ENCODE measurements around the gene CHD6.

Gene CHD6

DNA sequence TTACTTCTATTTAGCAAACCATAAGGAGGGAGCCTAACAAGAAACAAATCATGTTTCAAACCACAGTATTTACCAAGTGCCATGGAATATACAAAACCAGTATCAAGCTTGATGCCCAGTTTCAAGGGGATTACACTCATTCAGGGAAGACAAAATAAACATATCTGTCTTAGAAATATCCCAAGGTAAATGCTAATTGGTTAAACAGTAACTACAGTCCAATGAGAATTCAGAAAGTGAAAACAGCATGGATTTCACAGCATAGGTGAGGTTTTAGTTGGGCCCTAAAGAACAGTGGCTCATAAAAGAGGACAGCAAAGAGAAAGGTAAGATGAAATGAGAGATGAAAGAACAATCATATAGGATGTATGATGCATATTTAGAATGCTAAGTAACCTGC is 110.3 kb downstream of the CHD6 start (continued):
- TF ChIP-seq, protein P1, sequence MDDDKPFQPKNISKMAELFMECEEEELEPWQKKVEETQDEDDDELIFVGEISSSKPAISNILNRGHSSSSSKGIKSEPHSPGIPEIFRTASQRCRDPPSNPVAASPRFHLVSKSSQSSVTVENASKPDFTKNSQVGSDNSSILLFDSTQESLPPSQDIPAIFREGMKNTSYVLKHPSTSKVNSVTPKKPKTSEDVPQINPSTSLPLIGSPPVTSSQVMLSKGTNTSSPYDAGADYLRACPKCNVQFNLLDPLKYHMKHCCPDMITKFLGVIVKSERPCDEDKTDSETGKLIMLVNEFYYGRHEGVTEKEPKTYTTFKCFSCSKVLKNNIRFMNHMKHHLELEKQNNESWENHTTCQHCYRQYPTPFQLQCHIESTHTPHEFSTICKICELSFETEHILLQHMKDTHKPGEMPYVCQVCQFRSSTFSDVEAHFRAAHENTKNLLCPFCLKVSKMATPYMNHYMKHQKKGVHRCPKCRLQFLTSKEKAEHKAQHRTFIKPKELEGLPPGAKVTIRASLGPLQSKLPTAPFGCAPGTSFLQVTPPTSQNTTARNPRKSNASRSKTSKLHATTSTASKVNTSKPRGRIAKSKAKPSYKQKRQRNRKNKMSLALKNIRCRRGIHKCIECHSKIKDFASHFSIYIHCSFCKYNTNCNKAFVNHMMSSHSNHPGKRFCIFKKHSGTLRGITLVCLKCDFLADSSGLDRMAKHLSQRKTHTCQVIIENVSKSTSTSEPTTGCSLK (tag by site-specific recombination; IDR thresholded peaks at IDR 0.05): no peak
- TF ChIP-seq REPIN1 (tag by site-specific recombination; IDR thresholded peaks at IDR 0.05; ENCODE audit: low read depth) (no peak), BCL11B (tag by site-specific recombination; IDR thresholded peaks at IDR 0.05; ENCODE audit: low read depth) (no peak)
- TF ChIP-seq, protein P2, sequence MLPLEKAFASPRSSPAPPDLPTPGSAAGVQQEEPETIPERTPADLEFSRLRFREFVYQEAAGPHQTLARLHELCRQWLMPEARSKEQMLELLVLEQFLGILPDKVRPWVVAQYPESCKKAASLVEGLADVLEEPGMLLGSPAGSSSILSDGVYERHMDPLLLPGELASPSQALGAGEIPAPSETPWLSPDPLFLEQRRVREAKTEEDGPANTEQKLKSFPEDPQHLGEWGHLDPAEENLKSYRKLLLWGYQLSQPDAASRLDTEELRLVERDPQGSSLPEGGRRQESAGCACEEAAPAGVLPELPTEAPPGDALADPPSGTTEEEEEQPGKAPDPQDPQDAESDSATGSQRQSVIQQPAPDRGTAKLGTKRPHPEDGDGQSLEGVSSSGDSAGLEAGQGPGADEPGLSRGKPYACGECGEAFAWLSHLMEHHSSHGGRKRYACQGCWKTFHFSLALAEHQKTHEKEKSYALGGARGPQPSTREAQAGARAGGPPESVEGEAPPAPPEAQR (tag by site-specific recombination; IDR thresholded peaks at IDR 0.05): no peak

DNA sequence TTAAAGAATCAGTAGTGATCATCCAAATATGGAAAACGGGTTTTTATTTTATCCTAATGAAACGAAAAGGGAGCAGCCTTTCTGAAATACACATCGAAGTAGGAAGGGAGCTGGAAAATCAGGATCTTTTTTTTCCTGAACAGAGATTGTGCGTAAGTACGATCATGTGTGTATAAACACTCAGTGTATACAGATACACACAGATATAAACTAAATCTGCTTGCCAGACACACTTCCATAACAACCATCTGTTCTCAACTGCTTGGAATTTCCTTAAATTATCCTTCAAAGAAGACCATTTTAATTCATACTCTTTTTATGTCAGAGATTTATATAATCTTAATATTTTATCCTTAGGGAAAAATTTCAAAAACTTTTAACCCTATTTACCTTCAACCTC is 110.7 kb downstream of the CHD6 start:
- Histone ChIP-seq H3K27ac (ENCODE audit: extremely low read depth, low read depth, low read length) (no peak overlapping the region), H3K36me3 (ENCODE audit: control insufficient read depth in 2 of 2, insufficient read depth in 1 of 2, low read length in 2 of 2) (peaks cover 0 to 35% of the 10 kb centered on the region in 2 experiments; a peak in 2 of 3 replicates), H3K4me1 (ENCODE audit: control insufficient read depth, insufficient read depth, low read length) (no peaks in the 10 kb centered on the region), H3K4me3 (ENCODE audit: low read depth, low read length) (no peak overlapping the region), H3K9me3 (ENCODE audit: control insufficient read depth, insufficient read depth, low read depth, low read length) (no peaks in the 10 kb centered on the region; the same call in 1 of the 2 replicates)
- CTCF ChIA-PET: no interaction called here
- POLR2A ChIA-PET: no interaction called here
- TF ChIP-seq HOXA7 (CRISPR knock-in tag; IDR thresholded peaks at IDR 0.05; ENCODE audit: borderline replicate concordance) (no peak), ZNF654 (tag by site-specific recombination; IDR thresholded peaks at IDR 0.05; ENCODE audit: low read depth) (no peak), ZNF521 (tag by site-specific recombination; IDR thresholded peaks at IDR 0.05) (no peak), ZNF561 (tag by site-specific recombination; IDR thresholded peaks at IDR 0.05; ENCODE audit: borderline replicate concordance) (no peak), ZNF837 (tag by site-specific recombination; IDR thresholded peaks at IDR 0.05) (no peak), ZFP3 (tag by site-specific recombination; IDR thresholded peaks at IDR 0.05; ENCODE audit: low read depth) (no peak), ZNF112 (tag by site-specific recombination; IDR thresholded peaks at IDR 0.05) (no peak), RBAK (tag by site-specific recombination; IDR thresholded peaks at IDR 0.05) (no peak), ZNF248 (tag by site-specific recombination; IDR thresholded peaks at IDR 0.05) (no peak), ZNF2 (tag by site-specific recombination; IDR thresholded peaks at IDR 0.05) (no peak), ZNF202 (tag by site-specific recombination; IDR thresholded peaks at IDR 0.05; ENCODE audit: borderline replicate concordance) (no peak)
- TF ChIP-seq, protein P3, sequence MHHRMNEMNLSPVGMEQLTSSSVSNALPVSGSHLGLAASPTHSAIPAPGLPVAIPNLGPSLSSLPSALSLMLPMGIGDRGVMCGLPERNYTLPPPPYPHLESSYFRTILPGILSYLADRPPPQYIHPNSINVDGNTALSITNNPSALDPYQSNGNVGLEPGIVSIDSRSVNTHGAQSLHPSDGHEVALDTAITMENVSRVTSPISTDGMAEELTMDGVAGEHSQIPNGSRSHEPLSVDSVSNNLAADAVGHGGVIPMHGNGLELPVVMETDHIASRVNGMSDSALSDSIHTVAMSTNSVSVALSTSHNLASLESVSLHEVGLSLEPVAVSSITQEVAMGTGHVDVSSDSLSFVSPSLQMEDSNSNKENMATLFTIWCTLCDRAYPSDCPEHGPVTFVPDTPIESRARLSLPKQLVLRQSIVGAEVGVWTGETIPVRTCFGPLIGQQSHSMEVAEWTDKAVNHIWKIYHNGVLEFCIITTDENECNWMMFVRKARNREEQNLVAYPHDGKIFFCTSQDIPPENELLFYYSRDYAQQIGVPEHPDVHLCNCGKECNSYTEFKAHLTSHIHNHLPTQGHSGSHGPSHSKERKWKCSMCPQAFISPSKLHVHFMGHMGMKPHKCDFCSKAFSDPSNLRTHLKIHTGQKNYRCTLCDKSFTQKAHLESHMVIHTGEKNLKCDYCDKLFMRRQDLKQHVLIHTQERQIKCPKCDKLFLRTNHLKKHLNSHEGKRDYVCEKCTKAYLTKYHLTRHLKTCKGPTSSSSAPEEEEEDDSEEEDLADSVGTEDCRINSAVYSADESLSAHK (tag by site-specific recombination; IDR thresholded peaks at IDR 0.05): no peak
- TF ChIP-seq, protein P4, sequence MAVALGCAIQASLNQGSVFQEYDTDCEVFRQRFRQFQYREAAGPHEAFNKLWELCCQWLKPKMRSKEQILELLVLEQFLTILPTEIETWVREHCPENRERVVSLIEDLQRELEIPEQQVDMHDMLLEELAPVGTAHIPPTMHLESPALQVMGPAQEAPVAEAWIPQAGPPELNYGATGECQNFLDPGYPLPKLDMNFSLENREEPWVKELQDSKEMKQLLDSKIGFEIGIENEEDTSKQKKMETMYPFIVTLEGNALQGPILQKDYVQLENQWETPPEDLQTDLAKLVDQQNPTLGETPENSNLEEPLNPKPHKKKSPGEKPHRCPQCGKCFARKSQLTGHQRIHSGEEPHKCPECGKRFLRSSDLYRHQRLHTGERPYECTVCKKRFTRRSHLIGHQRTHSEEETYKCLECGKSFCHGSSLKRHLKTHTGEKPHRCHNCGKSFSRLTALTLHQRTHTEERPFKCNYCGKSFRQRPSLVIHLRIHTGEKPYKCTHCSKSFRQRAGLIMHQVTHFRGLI (tag by site-specific recombination; IDR thresholded peaks at IDR 0.05): no peak
- TF ChIP-seq, protein P2 (tag by site-specific recombination; IDR thresholded peaks at IDR 0.05): no peak
- TF ChIP-seq, protein P5, sequence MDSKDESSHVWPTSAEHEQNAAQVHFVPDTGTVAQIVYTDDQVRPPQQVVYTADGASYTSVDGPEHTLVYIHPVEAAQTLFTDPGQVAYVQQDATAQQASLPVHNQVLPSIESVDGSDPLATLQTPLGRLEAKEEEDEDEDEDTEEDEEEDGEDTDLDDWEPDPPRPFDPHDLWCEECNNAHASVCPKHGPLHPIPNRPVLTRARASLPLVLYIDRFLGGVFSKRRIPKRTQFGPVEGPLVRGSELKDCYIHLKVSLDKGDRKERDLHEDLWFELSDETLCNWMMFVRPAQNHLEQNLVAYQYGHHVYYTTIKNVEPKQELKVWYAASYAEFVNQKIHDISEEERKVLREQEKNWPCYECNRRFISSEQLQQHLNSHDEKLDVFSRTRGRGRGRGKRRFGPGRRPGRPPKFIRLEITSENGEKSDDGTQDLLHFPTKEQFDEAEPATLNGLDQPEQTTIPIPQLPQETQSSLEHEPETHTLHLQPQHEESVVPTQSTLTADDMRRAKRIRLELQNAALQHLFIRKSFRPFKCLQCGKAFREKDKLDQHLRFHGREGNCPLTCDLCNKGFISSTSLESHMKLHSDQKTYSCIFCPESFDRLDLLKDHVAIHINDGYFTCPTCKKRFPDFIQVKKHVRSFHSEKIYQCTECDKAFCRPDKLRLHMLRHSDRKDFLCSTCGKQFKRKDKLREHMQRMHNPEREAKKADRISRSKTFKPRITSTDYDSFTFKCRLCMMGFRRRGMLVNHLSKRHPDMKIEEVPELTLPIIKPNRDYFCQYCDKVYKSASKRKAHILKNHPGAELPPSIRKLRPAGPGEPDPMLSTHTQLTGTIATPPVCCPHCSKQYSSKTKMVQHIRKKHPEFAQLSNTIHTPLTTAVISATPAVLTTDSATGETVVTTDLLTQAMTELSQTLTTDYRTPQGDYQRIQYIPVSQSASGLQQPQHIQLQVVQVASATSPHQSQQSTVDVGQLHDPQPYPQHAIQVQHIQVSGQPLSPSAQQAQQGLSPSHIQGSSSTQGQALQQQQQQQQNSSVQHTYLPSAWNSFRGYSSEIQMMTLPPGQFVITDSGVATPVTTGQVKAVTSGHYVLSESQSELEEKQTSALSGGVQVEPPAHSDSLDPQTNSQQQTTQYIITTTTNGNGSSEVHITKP (tag by site-specific recombination; IDR thresholded peaks at IDR 0.05): no peak
- TF ChIP-seq, protein P6, sequence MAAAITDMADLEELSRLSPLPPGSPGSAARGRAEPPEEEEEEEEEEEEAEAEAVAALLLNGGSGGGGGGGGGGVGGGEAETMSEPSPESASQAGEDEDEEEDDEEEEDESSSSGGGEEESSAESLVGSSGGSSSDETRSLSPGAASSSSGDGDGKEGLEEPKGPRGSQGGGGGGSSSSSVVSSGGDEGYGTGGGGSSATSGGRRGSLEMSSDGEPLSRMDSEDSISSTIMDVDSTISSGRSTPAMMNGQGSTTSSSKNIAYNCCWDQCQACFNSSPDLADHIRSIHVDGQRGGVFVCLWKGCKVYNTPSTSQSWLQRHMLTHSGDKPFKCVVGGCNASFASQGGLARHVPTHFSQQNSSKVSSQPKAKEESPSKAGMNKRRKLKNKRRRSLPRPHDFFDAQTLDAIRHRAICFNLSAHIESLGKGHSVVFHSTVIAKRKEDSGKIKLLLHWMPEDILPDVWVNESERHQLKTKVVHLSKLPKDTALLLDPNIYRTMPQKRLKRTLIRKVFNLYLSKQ (tag by site-specific recombination; IDR thresholded peaks at IDR 0.05; ENCODE audit: borderline replicate concordance): no peak
- TF ChIP-seq, protein P7, sequence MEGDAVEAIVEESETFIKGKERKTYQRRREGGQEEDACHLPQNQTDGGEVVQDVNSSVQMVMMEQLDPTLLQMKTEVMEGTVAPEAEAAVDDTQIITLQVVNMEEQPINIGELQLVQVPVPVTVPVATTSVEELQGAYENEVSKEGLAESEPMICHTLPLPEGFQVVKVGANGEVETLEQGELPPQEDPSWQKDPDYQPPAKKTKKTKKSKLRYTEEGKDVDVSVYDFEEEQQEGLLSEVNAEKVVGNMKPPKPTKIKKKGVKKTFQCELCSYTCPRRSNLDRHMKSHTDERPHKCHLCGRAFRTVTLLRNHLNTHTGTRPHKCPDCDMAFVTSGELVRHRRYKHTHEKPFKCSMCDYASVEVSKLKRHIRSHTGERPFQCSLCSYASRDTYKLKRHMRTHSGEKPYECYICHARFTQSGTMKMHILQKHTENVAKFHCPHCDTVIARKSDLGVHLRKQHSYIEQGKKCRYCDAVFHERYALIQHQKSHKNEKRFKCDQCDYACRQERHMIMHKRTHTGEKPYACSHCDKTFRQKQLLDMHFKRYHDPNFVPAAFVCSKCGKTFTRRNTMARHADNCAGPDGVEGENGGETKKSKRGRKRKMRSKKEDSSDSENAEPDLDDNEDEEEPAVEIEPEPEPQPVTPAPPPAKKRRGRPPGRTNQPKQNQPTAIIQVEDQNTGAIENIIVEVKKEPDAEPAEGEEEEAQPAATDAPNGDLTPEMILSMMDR (tag by site-specific recombination; IDR thresholded peaks at IDR 0.05): no peak
